ENCODE measurements around the gene KIAA0753.

The KIAA0753 gene

GRCh38 chr17:6639586-6640535 is 650 bp downstream of the KIAA0753 start:
- no peak for FAIRE-seq

- FAIRE-seq: no peak
Observed at GRCh38 chr17:6639014-6639585, 1.4 kb downstream of the KIAA0753 start.

- no peak for FAIRE-seq
Observed at GRCh38 chr17:6638046-6638908, 2.2 kb downstream of the KIAA0753 start.

GRCh38 chr17:6637458-6637840 is 3.1 kb downstream of the KIAA0753 start:
- no peak for FAIRE-seq

DNA sequence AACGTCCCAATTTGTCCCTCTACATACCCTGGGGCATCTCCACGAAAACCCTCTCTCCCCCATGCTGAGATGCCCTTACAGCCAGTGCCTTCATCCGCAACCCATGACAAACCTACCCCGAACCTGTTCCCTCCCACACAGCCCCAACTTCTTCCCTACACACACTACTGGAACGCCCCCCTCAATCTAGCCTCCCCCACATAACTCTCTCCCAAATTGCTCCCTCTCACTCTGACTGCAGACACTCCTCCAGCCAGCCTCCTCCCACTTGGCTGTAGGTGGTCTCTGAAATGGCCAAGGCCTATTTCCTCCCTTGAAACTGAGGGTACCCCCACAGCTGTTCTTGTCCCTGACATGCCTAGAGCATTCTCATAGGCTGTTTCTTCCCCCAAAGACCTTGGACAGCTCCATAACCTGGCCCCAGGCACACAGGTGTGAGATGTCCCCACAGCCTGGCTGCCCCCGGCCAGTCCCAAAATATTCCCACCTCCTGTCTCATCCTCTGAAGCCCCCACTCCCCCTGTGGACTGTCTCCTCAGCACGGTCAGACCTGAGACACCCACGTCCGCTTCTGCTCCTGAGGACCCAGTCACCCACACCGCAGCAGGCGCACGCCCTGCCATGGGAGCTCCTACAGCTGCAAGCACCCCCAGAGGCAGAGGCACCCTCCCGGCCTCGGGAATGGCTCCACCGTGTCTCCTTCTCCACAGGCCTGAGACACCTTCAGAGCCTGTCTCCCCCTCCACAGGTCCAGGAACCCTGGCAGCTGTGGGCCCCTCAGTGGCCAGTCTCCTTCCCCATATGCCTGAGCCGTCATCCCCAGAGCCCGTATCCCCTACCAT is 3.7 kb downstream of the KIAA0753 start:
- FAIRE-seq: no peak

- FAIRE-seq: no peak
Observed at GRCh38 chr17:6636105-6636504, 4.4 kb downstream of the KIAA0753 start.

DNA sequence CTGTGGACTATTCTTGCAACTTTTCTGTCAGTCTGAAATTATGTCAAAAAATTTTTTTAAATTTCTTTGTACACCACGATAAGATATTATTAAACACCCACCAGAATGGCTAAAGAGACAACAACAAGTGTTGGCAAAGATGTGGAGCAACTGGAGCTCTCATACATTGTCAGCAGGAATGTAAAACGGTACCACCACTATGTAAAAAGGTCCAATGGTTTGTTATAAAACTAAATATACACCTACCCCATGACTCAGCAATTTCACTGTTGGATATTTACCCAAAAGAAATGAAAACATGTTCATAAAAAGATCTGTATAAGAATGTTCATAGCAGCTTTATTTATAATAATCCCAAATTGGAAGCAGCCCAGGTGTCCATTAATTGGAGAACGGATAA is 7.2 kb downstream of the KIAA0753 start:
- no peak for FAIRE-seq

DNA sequence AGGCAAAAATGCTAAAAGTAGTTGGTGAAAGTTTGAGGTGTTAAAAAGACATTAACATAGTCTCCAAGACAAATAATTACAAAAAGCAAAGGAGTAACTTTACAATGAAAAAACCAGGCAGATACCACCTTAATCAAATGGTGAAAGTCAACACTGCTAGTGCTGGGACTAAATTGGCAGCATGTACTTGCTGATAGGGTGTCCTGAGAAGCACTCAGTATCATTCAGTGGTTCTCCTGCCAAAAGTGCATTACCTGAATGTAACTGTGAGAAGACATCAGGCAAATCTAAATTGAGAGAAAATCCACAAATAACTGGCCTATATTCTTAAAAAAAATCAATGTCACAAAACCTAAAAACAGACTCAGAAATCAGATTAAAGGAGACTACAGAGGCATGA is 8.0 kb downstream of the KIAA0753 start:
- FAIRE-seq: no peak

GRCh38 chr17:6630390-6630789 is 10.1 kb downstream of the KIAA0753 start:
- FAIRE-seq: no peak

GRCh38 chr17:6627019-6627418 is 13.5 kb downstream of the KIAA0753 start:
- FAIRE-seq: no peak

- no peak for FAIRE-seq
Observed at GRCh38 chr17:6626616-6627015, 13.9 kb downstream of the KIAA0753 start.

- no peak for FAIRE-seq
Observed at GRCh38 chr17:6623941-6624340, 16.6 kb downstream of the KIAA0753 start.

DNA sequence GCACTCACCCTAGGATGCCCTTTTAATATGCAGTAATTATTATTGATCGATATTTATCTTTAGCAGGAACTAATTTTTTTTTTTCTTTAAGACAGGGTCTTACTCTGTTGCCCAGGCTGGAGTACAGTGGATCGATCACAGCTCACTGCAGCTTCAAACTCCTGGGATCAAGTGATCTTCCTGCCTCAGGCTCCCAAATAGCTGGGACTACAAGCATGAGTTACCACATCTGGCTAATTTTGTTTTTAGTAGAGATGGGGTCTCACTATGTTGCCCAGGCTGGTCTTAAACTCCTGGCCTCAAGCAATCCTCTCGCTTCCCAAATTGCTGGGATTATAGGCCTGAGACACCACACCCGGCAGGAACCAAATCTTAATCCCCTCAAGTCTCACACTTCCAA is 29.3 kb downstream of the KIAA0753 start:
- FAIRE-seq: no peak

DNA sequence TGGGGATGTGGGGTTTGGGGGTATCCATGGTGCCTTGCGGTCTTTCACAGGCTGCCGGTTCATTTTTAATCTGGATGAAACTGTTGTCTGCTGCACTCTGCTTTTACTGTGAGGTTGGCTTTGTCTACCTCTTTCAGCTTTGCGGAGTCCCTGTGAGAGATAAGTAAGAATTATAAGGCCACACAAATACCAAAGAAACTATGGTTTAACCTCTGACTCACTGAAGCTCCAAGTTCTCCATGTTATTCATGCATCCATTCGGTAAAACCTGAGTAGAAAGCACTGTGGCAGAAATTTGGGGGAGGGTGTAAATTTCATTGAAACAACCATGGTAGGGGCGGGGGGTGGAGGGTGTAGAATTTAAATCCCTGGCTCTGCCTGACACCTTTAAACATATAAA is 30.5 kb downstream of the KIAA0753 start:
- FAIRE-seq: no peak

DNA sequence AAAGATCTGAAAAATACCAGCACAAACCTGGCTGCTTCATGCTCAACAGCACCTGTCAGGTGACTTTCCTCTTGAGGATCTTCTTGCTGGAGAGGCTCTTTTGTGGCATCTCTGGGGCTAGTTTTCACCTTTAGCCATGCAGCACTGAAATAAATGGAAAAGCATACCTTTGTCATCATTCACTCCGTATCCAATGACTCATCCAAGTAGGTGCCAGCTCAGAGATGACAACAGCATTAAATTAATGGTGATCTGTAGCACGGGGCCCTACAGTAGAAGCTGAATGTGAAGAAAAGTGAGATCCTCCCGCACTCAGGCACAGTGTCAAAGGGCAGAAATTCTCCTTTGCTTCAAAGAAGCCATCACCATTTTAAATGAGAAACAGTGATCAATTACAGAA is 32.2 kb downstream of the KIAA0753 start:
- FAIRE-seq: no peak

DNA sequence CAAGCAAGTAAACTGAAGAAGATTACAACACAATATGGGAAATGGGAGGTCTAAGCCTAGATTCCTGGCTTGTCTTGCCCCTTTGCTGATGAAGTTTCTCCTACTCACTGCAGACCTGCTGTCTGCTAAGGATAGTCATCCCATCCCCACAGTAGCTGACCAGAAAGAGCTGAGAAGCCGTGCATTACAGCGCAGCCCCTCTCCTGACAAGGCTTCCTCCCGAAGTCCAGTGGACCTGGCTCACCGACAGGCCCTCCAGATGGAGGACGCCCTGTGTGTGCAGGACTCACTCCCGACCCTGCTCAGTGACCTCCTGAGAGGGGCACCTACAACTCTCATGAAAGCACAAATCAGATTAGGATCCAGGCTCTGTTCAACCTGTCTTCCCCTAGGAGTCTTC is 35.4 kb downstream of the KIAA0753 start:
- no peak for FAIRE-seq

- no peak for FAIRE-seq
Observed at GRCh38 chr17:6603744-6604325, 36.7 kb downstream of the KIAA0753 start.

DNA sequence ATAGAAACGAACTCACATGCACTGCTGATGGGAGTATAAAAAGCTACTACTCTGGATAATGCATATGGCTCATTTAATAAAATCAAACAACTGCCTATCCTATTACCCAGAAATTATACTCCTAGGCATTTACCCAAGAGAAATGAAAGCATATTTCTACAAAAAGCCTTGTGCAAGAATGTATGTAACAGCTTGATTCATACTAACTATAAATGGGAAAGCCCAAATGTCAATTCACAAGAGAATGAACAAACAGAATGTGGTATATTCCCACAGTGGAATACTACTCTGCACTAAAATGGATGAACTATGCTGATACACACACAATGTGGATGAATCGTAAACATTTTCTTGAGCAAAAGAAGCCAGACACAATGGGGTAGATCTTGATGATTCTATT is 38.4 kb downstream of the KIAA0753 start:
- no peak for FAIRE-seq

DNA sequence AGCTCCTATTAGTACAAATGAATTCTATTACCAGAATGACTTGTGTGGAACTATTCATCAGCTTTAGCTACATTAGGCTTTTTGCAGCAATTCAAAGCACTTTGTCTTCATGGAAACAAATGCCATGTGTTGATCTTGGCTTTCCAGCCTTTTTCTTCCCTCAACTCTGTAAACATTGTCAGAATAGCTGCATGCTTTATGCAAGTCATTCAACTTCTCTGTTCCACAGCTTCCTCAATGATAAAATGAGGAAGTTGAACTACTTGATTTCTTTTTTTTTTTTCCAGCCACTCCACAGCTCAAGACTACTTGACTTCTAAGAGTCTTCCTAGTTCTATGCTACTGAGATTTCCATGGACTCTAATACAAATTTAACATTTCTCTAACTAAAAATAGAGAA is 41.1 kb downstream of the KIAA0753 start:
- FAIRE-seq: no peak

DNA sequence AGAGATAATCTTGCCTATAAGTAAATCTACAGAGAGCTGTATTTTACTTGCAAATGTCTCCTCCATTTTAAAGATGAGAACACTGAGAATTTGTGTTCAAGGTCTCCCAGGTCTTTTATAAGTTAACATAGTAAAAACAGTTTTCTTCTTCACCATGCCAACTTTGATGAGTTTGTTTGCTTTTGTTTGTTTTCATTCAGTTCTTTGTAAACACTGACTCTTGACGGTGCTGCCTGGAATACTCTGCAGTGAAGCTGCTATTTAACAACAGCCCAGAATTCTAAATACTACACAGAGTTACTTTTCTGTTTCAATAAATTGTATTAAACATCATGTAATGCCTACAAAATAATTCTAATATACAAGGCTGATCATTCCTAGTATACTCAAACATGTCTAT is 42.8 kb downstream of the KIAA0753 start:
- FAIRE-seq: no peak

DNA sequence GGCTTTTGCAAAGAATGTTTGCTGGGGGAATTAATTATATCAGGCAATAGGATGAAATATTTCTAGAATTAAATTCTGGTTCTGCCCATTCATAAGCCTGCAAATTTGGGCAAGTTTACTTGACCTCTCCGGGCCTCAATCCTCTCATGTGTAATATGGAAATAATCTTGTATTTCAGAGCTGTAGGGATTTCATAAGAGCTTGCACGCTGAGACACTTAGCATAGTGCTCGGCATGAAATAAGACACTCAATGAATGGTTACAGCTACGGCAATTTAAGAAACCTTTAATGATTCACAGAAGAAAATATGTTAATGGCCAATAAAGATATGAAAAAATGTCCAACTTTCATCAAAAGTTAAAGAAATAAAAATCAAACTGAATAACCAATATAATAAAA is 43.6 kb downstream of the KIAA0753 start:
- no peak for FAIRE-seq

DNA sequence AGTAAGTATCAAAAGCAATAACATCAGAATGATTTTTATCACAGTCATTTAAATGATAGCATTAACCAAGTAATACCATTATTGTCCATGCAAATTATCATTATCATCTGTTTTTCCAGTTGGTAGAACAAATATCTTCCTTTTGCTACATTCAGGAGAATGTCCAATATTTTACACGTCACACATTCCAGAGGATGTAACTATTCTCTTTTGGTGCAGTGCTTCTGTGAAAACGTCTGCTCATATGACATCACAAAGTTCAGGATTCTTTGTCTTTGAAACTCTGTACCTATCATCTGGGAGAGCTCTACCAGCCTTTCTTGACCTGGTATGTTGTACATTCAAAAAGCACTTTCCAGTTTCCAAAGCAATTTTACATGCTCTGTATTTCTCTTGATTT is 44.0 kb downstream of the KIAA0753 start:
- no peak for FAIRE-seq

Measured in islet of Langerhans (tissue), 1 donor.